Measurements from ENCODE around the gene GABRD.

Gene GABRD

DNA sequence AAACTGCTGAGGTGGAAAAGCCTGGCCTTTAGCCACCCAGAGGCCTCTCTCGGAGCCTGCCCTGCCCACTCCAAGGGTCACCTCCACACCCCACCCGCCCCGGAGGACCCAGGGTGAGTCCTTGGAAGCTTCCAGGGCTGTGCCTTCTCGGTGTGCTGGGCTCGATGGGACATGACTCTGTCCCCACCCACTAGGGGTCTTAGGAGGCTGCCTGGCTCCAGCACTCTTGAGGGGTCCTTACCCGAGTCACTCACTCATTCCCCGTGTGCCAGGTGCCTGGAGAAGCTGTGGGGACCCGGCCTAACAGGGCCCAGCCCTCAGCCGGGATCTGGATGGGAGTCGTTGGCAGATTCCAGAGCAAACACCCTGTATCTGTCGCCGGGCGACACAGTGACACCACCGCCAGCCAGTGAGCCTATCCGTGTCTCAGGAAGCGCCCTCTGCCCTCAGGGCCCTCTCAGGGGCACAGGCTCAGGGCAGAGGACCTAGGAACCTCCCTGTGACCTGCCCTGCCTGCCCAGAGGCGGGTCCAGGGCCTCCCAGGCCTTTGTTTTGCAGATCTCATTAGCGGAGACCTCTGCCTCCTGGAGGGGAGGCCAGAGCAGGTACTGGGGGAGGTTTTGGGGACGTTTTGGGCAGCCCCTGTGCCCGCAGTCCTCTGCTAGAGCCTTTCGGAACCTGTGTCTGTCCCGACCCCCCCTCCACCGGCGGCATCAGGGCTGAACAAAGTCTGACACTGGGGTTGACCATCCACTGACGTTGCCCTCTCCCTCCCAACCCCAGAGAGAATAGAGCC lies 28.0 kb downstream of the GABRD start:
- TF ChIP-seq, protein P1, sequence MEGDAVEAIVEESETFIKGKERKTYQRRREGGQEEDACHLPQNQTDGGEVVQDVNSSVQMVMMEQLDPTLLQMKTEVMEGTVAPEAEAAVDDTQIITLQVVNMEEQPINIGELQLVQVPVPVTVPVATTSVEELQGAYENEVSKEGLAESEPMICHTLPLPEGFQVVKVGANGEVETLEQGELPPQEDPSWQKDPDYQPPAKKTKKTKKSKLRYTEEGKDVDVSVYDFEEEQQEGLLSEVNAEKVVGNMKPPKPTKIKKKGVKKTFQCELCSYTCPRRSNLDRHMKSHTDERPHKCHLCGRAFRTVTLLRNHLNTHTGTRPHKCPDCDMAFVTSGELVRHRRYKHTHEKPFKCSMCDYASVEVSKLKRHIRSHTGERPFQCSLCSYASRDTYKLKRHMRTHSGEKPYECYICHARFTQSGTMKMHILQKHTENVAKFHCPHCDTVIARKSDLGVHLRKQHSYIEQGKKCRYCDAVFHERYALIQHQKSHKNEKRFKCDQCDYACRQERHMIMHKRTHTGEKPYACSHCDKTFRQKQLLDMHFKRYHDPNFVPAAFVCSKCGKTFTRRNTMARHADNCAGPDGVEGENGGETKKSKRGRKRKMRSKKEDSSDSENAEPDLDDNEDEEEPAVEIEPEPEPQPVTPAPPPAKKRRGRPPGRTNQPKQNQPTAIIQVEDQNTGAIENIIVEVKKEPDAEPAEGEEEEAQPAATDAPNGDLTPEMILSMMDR (IDR thresholded peaks at IDR 0.05; ENCODE audit: borderline replicate concordance, control extremely low read depth, extremely low read depth, insufficient read depth, missing control alignments) = no peak
- DNase-seq (ENCODE audit: low spot score) = no peak
- in situ Hi-C loops (cut with MboI; ENCODE audit: low sequenced_read_pairs, unreplicated experiment) = no loop called here

DNA sequence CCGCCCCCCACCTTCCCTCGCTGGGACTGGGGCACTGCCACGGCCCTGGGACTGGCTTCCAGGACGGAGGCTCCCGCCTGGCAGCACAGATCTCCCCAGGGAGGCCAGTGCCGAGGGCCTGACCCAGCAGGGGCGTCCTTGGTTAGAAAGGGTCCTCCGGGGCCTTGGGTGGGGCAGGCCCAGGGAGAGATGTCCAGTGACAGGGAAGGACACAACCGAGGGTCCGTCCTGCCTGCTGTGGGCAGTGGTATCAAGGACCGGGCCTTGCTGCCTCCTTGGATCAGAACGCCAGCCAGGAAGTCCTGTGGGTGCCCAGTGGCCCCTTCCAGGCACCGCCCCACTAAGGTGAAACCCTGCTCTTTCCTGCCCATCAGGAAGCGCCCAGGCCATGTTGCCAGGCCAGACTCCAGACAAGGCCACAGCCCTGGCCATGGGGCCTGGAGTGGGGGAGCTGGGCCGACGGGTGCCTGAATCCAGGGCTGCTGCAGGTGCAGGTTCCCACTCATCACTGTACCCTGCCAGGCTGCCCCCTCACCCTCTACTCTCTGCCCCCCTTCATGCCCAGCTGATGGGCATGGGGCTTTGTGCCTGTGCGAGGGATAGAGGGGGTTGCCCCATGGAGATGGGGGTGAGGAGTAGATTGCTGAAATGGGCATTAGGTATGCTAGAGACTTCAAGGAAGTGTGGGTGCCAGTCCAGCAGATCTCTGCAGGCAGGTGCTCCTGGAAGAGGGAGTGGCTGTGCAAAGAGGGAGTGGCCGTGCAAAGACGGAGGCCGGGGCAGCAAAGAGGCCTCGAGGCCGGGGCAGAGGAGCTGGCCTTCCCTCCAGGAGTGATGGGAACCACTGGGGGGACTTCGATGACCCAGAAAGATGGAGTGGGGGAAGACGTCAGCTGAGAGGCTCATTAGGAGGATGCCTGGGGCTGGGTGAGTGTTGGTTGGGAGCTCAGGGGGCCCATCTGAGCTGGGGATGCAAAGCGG lies 28.9 kb downstream of the GABRD start:
- in situ Hi-C loops (cut with MboI; ENCODE audit: low sequenced_read_pairs, unreplicated experiment) = no loop called here
- no peak for DNase-seq (ENCODE audit: low spot score)
- TF ChIP-seq, protein P1 (IDR thresholded peaks at IDR 0.05; ENCODE audit: borderline replicate concordance, control extremely low read depth, extremely low read depth, insufficient read depth, missing control alignments) = no peak

DNA sequence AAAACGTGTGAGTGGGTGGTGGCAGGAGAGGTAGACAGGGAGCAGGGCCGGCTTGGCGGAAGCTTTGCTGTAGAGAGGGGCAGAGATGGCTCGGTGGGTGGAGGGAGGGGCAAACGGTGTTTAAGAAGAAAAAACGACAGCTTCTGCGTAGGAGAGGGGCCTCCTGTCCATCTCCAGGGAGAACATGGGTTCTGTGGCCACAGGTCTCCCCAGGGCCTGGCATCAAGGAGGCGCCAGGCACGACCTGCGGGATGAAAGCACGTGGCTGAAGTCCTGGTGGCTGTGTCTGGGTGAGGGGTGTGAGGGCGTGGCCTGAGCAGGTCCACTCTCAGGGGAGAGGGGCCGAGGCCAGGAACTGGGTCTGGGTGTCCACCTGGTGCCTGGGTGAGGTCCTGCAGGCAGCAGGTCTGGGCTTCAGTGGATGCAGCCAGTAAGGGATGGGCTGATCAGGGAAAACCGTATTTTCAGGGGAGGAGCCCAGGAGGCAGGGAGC lies 30.1 kb downstream of the GABRD start:
- TF ChIP-seq, protein P1 (IDR thresholded peaks at IDR 0.05; ENCODE audit: borderline replicate concordance, control extremely low read depth, extremely low read depth, insufficient read depth, missing control alignments) = no peak
- in situ Hi-C loops (cut with MboI; ENCODE audit: low sequenced_read_pairs, unreplicated experiment) = no loop called here
- DNase-seq (ENCODE audit: low spot score) = no peak

DNA sequence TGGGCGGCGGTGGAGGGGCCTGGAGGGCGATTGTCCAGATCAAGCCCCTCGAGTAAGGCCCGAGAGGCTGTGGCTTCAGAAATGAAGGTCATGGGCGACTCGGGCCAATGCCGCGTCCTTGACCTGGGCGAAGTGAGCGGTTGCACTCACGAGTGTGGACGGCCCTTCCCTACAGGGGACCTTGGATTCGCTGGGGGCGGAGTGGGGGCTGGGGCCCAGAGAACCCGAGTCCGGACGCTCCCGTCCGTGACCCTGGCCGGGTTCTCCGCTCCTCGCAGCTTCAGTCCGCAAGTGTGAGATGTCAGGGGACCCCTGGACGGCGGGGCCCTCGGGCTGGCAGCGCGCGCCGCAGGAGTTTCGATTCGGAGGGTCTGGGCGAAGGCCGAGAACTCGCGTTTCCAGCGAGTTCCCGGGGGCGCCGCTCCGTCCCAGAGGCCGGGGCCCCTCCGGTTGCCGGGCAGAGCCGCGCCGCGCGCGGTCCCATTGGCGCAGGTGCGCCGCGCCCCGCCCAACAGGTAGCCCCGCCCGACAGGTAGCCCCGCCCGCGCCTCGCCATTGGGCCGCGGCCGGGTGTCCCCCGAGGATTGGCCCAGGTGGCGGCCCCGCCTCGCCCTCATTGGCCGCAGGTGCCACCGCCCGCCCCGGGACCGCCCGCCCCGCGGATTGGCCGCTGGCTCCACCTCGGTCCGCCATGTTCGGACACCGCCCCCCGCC lies 30.7 kb downstream of the GABRD start, which contains the start of gene PRKCZ:
TSS of gene PRKCZ (plus strand) at position 694 of the 714 bp plus-strand sequence. CDS start 220 bp downstream, outside the sequence.
- DNase-seq (ENCODE audit: low spot score) = peak; percentile 87
- in situ Hi-C loops (cut with MboI; ENCODE audit: low sequenced_read_pairs, unreplicated experiment) = no loop called here
- TF ChIP-seq, protein P1 (IDR thresholded peaks at IDR 0.05; ENCODE audit: borderline replicate concordance, control extremely low read depth, extremely low read depth, insufficient read depth, missing control alignments) = no peak

DNA sequence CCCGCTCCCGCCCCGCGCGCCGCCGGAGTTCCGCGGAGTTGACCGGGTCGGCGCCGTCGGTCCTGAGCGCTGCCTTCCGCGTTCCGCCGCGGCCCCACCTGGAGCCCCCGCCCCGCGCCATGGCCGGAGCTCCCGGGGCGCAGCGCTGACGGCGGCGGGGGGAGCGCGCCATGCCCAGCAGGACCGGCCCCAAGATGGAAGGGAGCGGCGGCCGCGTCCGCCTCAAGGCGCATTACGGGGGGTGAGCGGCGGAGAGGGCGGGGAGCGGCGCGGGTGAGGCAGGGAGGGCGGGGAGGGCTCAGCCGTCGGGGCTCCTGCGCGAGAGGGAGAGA lies 31.3 kb downstream of the GABRD start:
- no peak for DNase-seq (ENCODE audit: low spot score)
- in situ Hi-C loops (cut with MboI; ENCODE audit: low sequenced_read_pairs, unreplicated experiment) = no loop called here
- TF ChIP-seq, protein P1 (IDR thresholded peaks at IDR 0.05; ENCODE audit: borderline replicate concordance, control extremely low read depth, extremely low read depth, insufficient read depth, missing control alignments) = no peak
